LNCAP (cell line): Measurements from ENCODE around the gene PTH1R.

Experiments used
- TF ChIP-seq, protein P1 (sequence below): fragments of 450-650 bp; IDR thresholded peaks from 2 replicates; pipeline ENCODE4 v1.5.1; 2017; ENCODE audit warnings: mild to moderate bottlenecking

PTH1R gene

GRCh38 chr3:46946856-46947545 lies 69.5 kb downstream of the PTH1R start:
- TF ChIP-seq, protein P1, sequence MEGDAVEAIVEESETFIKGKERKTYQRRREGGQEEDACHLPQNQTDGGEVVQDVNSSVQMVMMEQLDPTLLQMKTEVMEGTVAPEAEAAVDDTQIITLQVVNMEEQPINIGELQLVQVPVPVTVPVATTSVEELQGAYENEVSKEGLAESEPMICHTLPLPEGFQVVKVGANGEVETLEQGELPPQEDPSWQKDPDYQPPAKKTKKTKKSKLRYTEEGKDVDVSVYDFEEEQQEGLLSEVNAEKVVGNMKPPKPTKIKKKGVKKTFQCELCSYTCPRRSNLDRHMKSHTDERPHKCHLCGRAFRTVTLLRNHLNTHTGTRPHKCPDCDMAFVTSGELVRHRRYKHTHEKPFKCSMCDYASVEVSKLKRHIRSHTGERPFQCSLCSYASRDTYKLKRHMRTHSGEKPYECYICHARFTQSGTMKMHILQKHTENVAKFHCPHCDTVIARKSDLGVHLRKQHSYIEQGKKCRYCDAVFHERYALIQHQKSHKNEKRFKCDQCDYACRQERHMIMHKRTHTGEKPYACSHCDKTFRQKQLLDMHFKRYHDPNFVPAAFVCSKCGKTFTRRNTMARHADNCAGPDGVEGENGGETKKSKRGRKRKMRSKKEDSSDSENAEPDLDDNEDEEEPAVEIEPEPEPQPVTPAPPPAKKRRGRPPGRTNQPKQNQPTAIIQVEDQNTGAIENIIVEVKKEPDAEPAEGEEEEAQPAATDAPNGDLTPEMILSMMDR: no peak

- TF ChIP-seq, protein P1: no peak
Observed at GRCh38 chr3:46947546-46947901, 70.0 kb downstream of the PTH1R start.

DNA sequence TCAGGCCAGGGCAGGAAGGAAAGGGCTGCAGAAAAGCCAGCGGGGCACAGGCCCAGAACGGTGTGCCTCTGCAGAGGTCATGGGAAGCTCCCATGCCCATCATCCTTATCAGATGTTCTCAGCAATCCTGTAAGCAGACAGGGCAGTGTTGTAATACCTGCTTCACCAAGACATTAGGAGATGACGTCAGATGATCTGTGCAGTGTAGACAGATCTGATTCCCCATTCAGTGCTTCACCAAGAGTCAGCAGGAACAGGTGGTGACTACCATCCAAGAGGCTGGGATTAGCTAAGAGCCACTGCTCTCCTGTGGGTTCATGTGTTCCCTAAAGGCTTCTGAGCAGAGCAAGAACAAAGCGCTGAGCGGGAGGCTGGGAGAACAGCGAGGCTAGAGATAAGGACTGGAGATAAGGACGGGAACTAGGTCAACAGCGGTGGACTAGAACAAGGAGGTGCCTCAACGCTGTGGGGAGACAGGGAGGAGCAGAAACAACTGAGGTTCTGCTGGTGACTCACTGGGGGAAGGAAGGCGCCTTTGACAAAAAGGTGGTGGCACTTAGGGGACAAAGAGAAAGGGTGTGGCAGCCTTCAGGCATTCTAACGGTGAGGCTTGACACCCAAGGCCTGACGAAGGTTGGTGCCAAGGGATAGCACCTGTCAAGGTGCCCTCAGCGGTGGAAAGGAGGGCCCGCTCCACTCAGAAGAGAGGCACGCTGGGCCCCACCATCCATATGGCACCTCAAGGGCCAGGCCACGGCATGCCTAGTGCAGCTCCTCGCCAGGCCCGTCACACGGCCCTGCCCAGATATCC lies 70.7 kb downstream of the PTH1R start:
- TF ChIP-seq, protein P1: no peak

DNA sequence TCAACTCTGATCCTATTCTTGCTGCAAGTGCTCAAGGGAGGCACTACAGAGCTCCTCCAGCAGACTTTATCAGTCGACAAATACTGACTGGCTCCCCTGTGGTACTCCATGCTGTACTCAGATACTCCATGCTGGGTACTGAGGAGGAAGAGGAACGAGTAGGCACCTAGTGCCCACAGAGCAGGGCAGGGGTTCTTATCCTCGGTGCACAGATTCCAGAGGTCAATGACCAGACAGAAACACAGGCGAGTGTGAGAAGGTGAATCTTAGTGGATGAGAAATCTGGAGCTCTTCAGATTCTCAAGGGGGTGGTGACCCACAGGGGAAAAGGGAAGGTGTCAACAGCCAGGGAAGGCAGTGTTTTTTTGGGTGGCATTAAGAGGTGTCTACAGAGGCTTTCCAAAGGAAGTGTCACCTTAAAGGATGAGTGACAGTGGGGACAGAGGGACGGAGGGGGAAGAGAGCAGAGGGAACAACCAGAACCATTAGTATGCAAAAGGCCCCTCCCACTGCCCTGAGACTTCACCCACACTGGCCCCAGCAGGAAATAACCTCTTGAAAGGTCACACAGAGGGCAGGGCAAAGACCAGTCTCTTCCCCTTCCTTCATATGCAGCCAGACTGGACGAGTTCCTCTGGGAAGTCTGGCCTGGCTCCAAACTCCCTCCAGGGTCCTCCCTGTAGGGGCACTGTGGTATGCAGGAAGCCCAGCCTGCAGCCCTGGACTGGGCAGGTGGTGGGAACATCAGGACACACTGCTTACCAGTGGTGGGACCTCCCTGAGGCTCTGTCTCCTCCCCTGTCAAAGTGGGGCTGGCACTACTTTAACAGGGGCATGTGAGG lies 71.5 kb downstream of the PTH1R start:
- TF ChIP-seq, protein P1: no peak

DNA sequence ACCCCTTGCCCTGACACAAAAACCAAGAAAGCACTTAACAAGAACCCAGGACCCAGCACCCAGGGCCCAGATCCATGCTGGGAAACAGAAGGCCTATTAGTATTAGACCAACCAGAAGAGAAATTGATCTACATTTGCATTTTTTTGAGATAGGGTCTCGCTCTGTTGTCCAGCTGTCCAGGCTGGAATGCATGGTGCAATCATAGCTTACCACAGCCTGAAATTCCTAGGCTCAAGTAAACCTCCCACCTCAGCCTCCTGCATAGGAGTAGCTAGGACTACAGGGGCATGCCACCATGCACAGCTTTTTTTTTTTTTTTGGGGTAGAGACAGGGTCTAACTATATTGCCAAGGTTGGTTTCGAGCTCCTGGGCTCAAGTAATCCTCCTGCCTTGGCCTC lies 72.7 kb downstream of the PTH1R start:
- TF ChIP-seq, protein P1: no peak

DNA sequence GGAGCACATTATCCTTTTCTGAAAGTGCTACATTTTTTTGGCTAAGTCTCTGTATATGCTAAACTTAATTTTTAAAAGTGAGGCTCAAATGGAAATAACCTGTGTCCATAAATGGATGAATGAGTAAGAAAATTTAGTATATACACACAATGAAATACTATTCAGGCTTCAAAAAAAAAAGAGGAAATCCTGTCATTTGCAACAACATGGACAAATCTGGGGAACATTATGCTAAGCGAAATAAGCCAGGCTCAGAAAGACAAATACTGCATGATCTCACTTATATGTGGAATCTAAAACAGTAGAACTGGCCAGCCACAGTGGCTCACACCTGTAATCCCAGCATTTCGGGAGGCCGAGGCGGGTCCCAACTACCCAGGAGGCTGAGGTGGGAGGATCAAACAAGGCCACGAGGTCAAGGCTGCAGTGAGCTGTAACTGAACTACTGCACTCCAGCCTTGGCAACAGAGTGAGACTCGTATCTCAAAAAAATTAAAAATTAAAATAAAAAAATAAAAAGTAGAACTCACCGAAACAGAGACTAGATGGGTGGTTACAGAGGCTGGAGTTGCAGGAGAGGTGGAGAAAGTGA lies 73.2 kb downstream of the PTH1R start:
- TF ChIP-seq, protein P1: no peak

DNA sequence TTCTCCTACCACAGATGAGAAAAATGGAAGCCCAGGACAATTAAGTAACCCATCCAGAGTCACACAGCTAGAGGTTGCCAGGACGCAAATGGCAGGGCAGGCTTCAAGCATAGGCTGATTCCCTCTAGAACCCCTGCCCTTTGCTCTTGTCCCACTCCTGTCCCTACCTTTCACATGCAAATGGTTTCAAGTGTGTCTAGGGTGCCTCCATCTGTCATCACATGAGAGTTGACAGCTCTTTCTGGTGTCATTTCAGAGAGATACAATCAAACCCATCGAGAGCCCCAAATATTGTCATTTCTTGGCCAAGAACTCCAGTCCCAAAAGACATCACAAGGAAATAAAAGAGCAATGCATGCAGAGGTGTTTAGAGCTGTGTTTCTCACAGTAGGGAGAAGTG lies 75.3 kb downstream of the PTH1R start:
- TF ChIP-seq, protein P1: no peak
